IgD-negative memory B cell (primary cell): ENCODE data around the gene CRB1. TPM values are rescaled to one million over a fixed set of nuclear protein-coding genes. Genes with fewer than 3 reads are reported as not detected.
"Not testable (repeated sequence)": the region's sequence is repeated elsewhere in the genome, so short reads cannot be mapped to it uniquely, and the experiment has no call there.

ENCODE experiments used
- H3K27ac Mint-ChIP-seq, 3 donors: one replicate each; pipeline ENCODE4 v1.8.0; 2020 to 2022; ENCODE audit warnings: mild to moderate bottlenecking in 3 of 3, mixed read lengths in 3 of 3, moderate library complexity in 1 of 3
- H3K27me3 Mint-ChIP-seq: one replicate; pipeline ENCODE4 v1.8.0; 2021; ENCODE audit warnings: mixed read lengths
- H3K36me3 Mint-ChIP-seq: one replicate; pipeline ENCODE4 v1.8.0; 2020; ENCODE audit warnings: mild to moderate bottlenecking, mixed read lengths
- H3K4me1 Mint-ChIP-seq, 3 donors: one replicate each; pipeline ENCODE4 v1.8.0; 2020 to 2022; ENCODE audit warnings: mixed read lengths in 3 of 3, mild to moderate bottlenecking in 1 of 3
- H3K4me3 Mint-ChIP-seq, 4 donors: one replicate each; pipeline ENCODE4 v1.8.0; 2020 to 2022; ENCODE audit warnings: mild to moderate bottlenecking in 4 of 4, mixed read lengths in 4 of 4, moderate library complexity in 3 of 4
- H3K9me3 Mint-ChIP-seq, 3 donors: one replicate each; pipeline ENCODE4 v1.8.0; 2020 to 2021; ENCODE audit warnings: mixed read lengths in 3 of 3, mild to moderate bottlenecking in 1 of 3
- polyA plus RNA-seq: library from polyadenylated mRNA; unstranded; fragments of 300-500 nt; fragmentation: Illumina TruSeq; gene quantifications from one replicate; pipeline ENCODE4 v1.2.3, GENCODE V29; 2021

The CRB1 gene
- polyA plus RNA-seq, 1 donor from 2014 or later: not detected

GRCh38 chr1:197467881-197468280 is 199.8 kb downstream of the CRB1 start:
- H3K36me3 Mint-ChIP-seq: no peaks in the 10 kb centered on the region
- no peak overlapping the region for H3K27ac Mint-ChIP-seq
- peaks cover 4% of the 10 kb centered on the region for H3K27me3 Mint-ChIP-seq
- no peaks in the 10 kb centered on the region for H3K9me3 Mint-ChIP-seq
- H3K4me1 Mint-ChIP-seq: peaks cover 0 to 5% (median 0%) of the 10 kb centered on the region in 3 donors
- no peak overlapping the region for H3K4me3 Mint-ChIP-seq

GRCh38 chr1:197468543-197469175 is 200.6 kb downstream of the CRB1 start:
- Mint-ChIP-seq H3K4me1 (peaks cover 0 to 5% (median 0%) of the 10 kb centered on the region in 3 donors), H3K27me3 (peaks cover 4% of the 10 kb centered on the region), H3K9me3 (no peaks in the 10 kb centered on the region), H3K4me3 (no peak overlapping the region), H3K36me3 (no peaks in the 10 kb centered on the region), H3K27ac (no peak overlapping the region)

- Mint-ChIP-seq H3K4me3 (no peak overlapping the region), H3K4me1 (peaks cover 0 to 5% (median 0%) of the 10 kb centered on the region in 3 donors), H3K27me3 (peaks cover 4% of the 10 kb centered on the region), H3K36me3 (no peaks in the 10 kb centered on the region), H3K9me3 (no peaks in the 10 kb centered on the region), H3K27ac (no peak overlapping the region)
These were observed 201.7 kb downstream of the CRB1 start for GRCh38 chr1:197469620-197470210.

- H3K4me1 Mint-ChIP-seq: peaks cover 0 to 5% (median 0%) of the 10 kb centered on the region in 3 donors
- H3K27ac Mint-ChIP-seq: no peak overlapping the region
- no peaks in the 10 kb centered on the region for H3K9me3 Mint-ChIP-seq
- H3K27me3 Mint-ChIP-seq: peaks cover 4% of the 10 kb centered on the region
- H3K36me3 Mint-ChIP-seq: no peaks in the 10 kb centered on the region
- H3K4me3 Mint-ChIP-seq: no peak overlapping the region
These were observed 202.3 kb downstream of the CRB1 start for GRCh38 chr1:197470330-197470729.

GRCh38 chr1:197471248-197471985 is 203.4 kb downstream of the CRB1 start:
- Mint-ChIP-seq H3K4me1 (peaks cover 0 to 5% (median 0%) of the 10 kb centered on the region in 3 donors), H3K4me3 (no peak overlapping the region), H3K36me3 (no peaks in the 10 kb centered on the region), H3K27ac (no peak overlapping the region), H3K27me3 (peaks cover 4% of the 10 kb centered on the region), H3K9me3 (no peaks in the 10 kb centered on the region)

GRCh38 chr1:197472141-197472540 is 204.1 kb downstream of the CRB1 start:
- Mint-ChIP-seq H3K9me3 (no peaks in the 10 kb centered on the region), H3K36me3 (no peaks in the 10 kb centered on the region), H3K4me1 (peaks cover 0 to 5% (median 0%) of the 10 kb centered on the region in 3 donors), H3K27me3 (peaks cover 2% of the 10 kb centered on the region), H3K4me3 (no peak overlapping the region), H3K27ac (no peak overlapping the region)

- Mint-ChIP-seq H3K4me3 (no peak overlapping the region), H3K27ac (no peak overlapping the region), H3K9me3 (no peaks in the 10 kb centered on the region), H3K27me3 (peaks cover 2% of the 10 kb centered on the region), H3K4me1 (no peaks in the 10 kb centered on the region), H3K36me3 (no peaks in the 10 kb centered on the region)
These were observed 212.4 kb downstream of the CRB1 start for GRCh38 chr1:197480446-197480845.

- Mint-ChIP-seq H3K27me3 (peaks cover 2% of the 10 kb centered on the region), H3K4me1 (no peaks in the 10 kb centered on the region), H3K36me3 (no peaks in the 10 kb centered on the region), H3K27ac (no peak overlapping the region), H3K9me3 (no peaks in the 10 kb centered on the region), H3K4me3 (no peak overlapping the region)
These were observed 213.0 kb downstream of the CRB1 start for GRCh38 chr1:197481101-197481500.

GRCh38 chr1:197485790-197486189 is 217.7 kb downstream of the CRB1 start:
- Mint-ChIP-seq H3K9me3 (peaks cover 0 to 2% (median 2%) of the 10 kb centered on the region in 3 donors), H3K27me3 (peaks cover 10% of the 10 kb centered on the region), H3K36me3 (peaks cover 4% of the 10 kb centered on the region), H3K27ac (no peak overlapping the region), H3K4me3 (no peak overlapping the region), H3K4me1 (no peaks in the 10 kb centered on the region)

- H3K4me1 Mint-ChIP-seq: no peaks in the 10 kb centered on the region
- no peak overlapping the region for H3K4me3 Mint-ChIP-seq
- H3K9me3 Mint-ChIP-seq: peaks cover 0 to 2% (median 2%) of the 10 kb centered on the region in 3 donors
- peaks cover 10% of the 10 kb centered on the region for H3K27me3 Mint-ChIP-seq
- H3K27ac Mint-ChIP-seq: no peak overlapping the region
- peaks cover 4% of the 10 kb centered on the region for H3K36me3 Mint-ChIP-seq
These were observed 218.9 kb downstream of the CRB1 start for GRCh38 chr1:197486946-197487345.

GRCh38 chr1:197491505-197491904 is 223.5 kb downstream of the CRB1 start:
- H3K27me3 Mint-ChIP-seq: peaks cover 12% of the 10 kb centered on the region
- H3K9me3 Mint-ChIP-seq, H3K36me3 Mint-ChIP-seq, H3K27ac Mint-ChIP-seq, H3K4me3 Mint-ChIP-seq, H3K4me1 Mint-ChIP-seq: not testable (repeated sequence)

- no peak overlapping the region for H3K27ac Mint-ChIP-seq
- no peaks in the 10 kb centered on the region for H3K36me3 Mint-ChIP-seq
- H3K4me3 Mint-ChIP-seq: no peak overlapping the region
- peaks cover 3% of the 10 kb centered on the region for H3K27me3 Mint-ChIP-seq
- H3K9me3 Mint-ChIP-seq: no peaks in the 10 kb centered on the region
- no peaks in the 10 kb centered on the region for H3K4me1 Mint-ChIP-seq
These were observed 228.7 kb downstream of the CRB1 start for GRCh38 chr1:197496722-197497121.

GRCh38 chr1:197510691-197511378 is 242.8 kb downstream of the CRB1 start:
- no peaks in the 10 kb centered on the region for H3K27me3 Mint-ChIP-seq
- H3K9me3 Mint-ChIP-seq: no peaks in the 10 kb centered on the region
- H3K36me3 Mint-ChIP-seq: peaks cover 3% of the 10 kb centered on the region
- no peaks in the 10 kb centered on the region for H3K4me1 Mint-ChIP-seq
- no peak overlapping the region for H3K4me3 Mint-ChIP-seq
- H3K27ac Mint-ChIP-seq: no peak overlapping the region

- no peak overlapping the region for H3K4me3 Mint-ChIP-seq
- no peak overlapping the region for H3K27ac Mint-ChIP-seq
- no peaks in the 10 kb centered on the region for H3K27me3 Mint-ChIP-seq
- H3K9me3 Mint-ChIP-seq: no peaks in the 10 kb centered on the region
- H3K36me3 Mint-ChIP-seq: peaks cover 3% of the 10 kb centered on the region
- no peaks in the 10 kb centered on the region for H3K4me1 Mint-ChIP-seq
These were observed 247.4 kb downstream of the CRB1 start for GRCh38 chr1:197515421-197515820.

- Mint-ChIP-seq H3K27ac (no peak overlapping the region), H3K27me3 (no peaks in the 10 kb centered on the region), H3K4me3 (no peak overlapping the region), H3K36me3 (peaks cover 3% of the 10 kb centered on the region), H3K4me1 (peaks cover 0 to 2% (median 0%) of the 10 kb centered on the region in 3 donors), H3K9me3 (no peaks in the 10 kb centered on the region)
These were observed 251.8 kb downstream of the CRB1 start for GRCh38 chr1:197519741-197520334.
